ENCODE measurements around the gene CELA2A. TPM values are rescaled to one million over a fixed set of nuclear protein-coding genes. Genes with fewer than 3 reads are reported as not detected.

Gene CELA2A
- total and polyA plus RNA-seq, 2 of the 13 experiments (the other 11 are each of a cell fraction or from before 2014, with no cell fraction given): not detected

- TF ChIP-seq USF2 (IDR thresholded peaks at IDR 0.05; ENCODE audit: low read depth, low read length) (peak; percentile 27; the same call in 1 of the 2 replicates), USF2 (CRISPR knock-in tag; IDR thresholded peaks at IDR 0.05; ENCODE audit: borderline replicate concordance) (peak; percentile 67; the same call in 1 of the 2 replicates), MED1 (CRISPR knock-in tag; IDR thresholded peaks at IDR 0.05) (no peak), KDM6A (CRISPR knock-in tag; IDR thresholded peaks at IDR 0.05; ENCODE audit: low read depth) (no peak), BHLHE40 (IDR thresholded peaks at IDR 0.05; ENCODE audit: low read length) (no peak), NFYB (CRISPR knock-in tag; IDR thresholded peaks at IDR 0.05) (peak; percentile 77), SP4 (CRISPR knock-in tag; IDR thresholded peaks at IDR 0.05) (no peak), NFYC (CRISPR knock-in tag; IDR thresholded peaks at IDR 0.05) (peak; percentile 79)
These were observed 16.1 kb downstream of the CELA2A start (continued) for GRCh38 chr1:15472587-15472986.

GRCh38 chr1:15475752-15476314 is 19.3 kb downstream of the CELA2A start, which contains the start of gene CELA2B:
TSS of gene CELA2B (plus strand) at chr1:15476104. CDS start at chr1:15476126, 22 bp downstream.
- no peak within 1 kb of the TSS for H3K27ac ChIP-seq (ENCODE audit: extremely low read length, insufficient read depth, low read length)
- ChIA-PET POLR2A (no interaction called here), CTCF (ENCODE audit: low intra/inter-chr PET ratio, low total read pairs) (no interaction called here)
- no peaks in the 10 kb centered on the region; a peak in 2 of 5 replicates for H3K27me3 ChIP-seq (ENCODE audit: control insufficient read depth in 1 of 2, insufficient read depth in 2 of 2, low read length in 2 of 2)
- BruUV-seq (replicated peaks): no TSS peak
- H3K4me1 ChIP-seq (ENCODE audit: insufficient read depth, low read length): no peaks in the 10 kb centered on the region
- H3K9me3 ChIP-seq (ENCODE audit: low read length): no peaks in the 10 kb centered on the region
- 29% methylated on average over 3 of the region's 5 CpGs for WGBS (ENCODE audit: low lambda C conversion rate)
- in situ Hi-C loops (cut with HindIII; ENCODE audit: extremely low pct_ligation_motif_present, low pct_unique_long_range_greater_than_20kb): no loop called here
- no peak for FAIRE-seq
- no peak for DNase-seq (ENCODE audit: low spot score)
- intact Hi-C loops (cut with micrococcal nuclease; ENCODE audit: unreplicated experiment): no loop called here
- no peak within 1 kb of the TSS for H3K4me2 ChIP-seq (ENCODE audit: low read depth, low read length)
- no peak within 1 kb of the TSS for H3K9ac ChIP-seq (ENCODE audit: insufficient read depth, low read depth, low read length)
- H4K20me1 ChIP-seq (ENCODE audit: insufficient read depth, low read length): no peaks in the 10 kb centered on the region
- ATAC-seq: no peak
- no peaks in the 10 kb centered on the region for H3K79me2 ChIP-seq (ENCODE audit: insufficient read depth, low read length)
- H2AFZ ChIP-seq (ENCODE audit: low read length): no peak within 1 kb of the TSS
- no peak within 1 kb of the TSS for H3K4me3 ChIP-seq (replicated peaks in 1 of 3; ENCODE audit: insufficient read depth in 1 of 3, low read depth in 2 of 3, low read length in 3 of 3)
- H3K36me3 ChIP-seq (replicated peaks in 1 of 2; ENCODE audit: control insufficient read depth in 1 of 2, insufficient read depth in 2 of 2, low read length in 2 of 2): no peaks in the 10 kb centered on the region
- TF ChIP-seq ZNF263 (CRISPR knock-in tag; IDR thresholded peaks at IDR 0.05) (no peak), ZNF318 (CRISPR knock-in tag; IDR thresholded peaks at IDR 0.05) (no peak), ZNF780A (CRISPR knock-in tag; IDR thresholded peaks at IDR 0.05) (no peak), ZNF18 (CRISPR knock-in tag; IDR thresholded peaks at IDR 0.05; ENCODE audit: insufficient replicate concordance) (no peak), ZBTB7B (CRISPR knock-in tag; IDR thresholded peaks at IDR 0.05) (no peak)

Measured in HepG2 (cell line).